H1 (cell line): Measurements from ENCODE around the gene MAGI3. TPM values are rescaled to one million over a fixed set of nuclear protein-coding genes. Genes with fewer than 3 reads are reported as not detected.
"Not testable (repeated sequence)": the region's sequence is repeated elsewhere in the genome, so short reads cannot be mapped to it uniquely, and the experiment has no call there.

Experiments used
- CTCF ChIA-PET: fragments of 300-600 bp; sonication (Branson Sonifier 250); formaldehyde crosslinking; loops from one replicate; lab custom pipeline; 2021; ENCODE audit not compliant: partially characterized antibody; lab: Charles Lee
- POLR2A ChIA-PET: fragments of 300-600 bp; sonication (Branson Sonifier 250); formaldehyde crosslinking; loops from one replicate; lab custom pipeline; 2021; ENCODE audit warnings: inconsistent platforms; ENCODE audit not compliant: partially characterized antibody; lab: Charles Lee
- DNase-seq, 2 experiments: peaks; one replicate each; pipeline versions ENCODE4 v3.0.0 to v3.0.0-alpha.2; 2010 to 2022; ENCODE audit warnings: low spot score in 2 of 2, low read depth in 1 of 2, mixed read lengths in 1 of 2
- FAIRE-seq: peaks from 2 replicates; lab custom pipeline; 2011; peaks lifted over from hg19 to GRCh38; lab: Jason Lieb, UNC
- H2AFZ ChIP-seq: 2 replicates; pipeline ENCODE4 v1.8.1; 2012; ENCODE audit warnings: low read length, inconsistent platforms
- H2AK5ac ChIP-seq: 2 replicates; pipeline ENCODE4 v1.6.1; 2013; ENCODE audit warnings: low read depth, low read length
- H2BK120ac ChIP-seq: replicated peaks from 2 replicates; pipeline ENCODE3; 2013; ENCODE audit warnings: low read depth, low read length, inconsistent platforms
- H2BK12ac ChIP-seq: 2 replicates; pipeline ENCODE4 v1.6.1; 2013; ENCODE audit warnings: low read depth, low read length
- H2BK15ac ChIP-seq: 2 replicates; pipeline ENCODE4 v1.6.1; 2013; ENCODE audit warnings: low read length
- H2BK20ac ChIP-seq: 2 replicates; pipeline ENCODE4 v1.6.1; 2013; ENCODE audit warnings: low read length
- H2BK5ac ChIP-seq: 2 replicates; pipeline ENCODE4 v1.6.1; 2013; ENCODE audit warnings: low read depth, low read length
- H3K14ac ChIP-seq: 2 replicates; pipeline ENCODE4 v1.6.1; 2013; ENCODE audit warnings: inconsistent platforms; ENCODE audit not compliant: insufficient read length
- H3K18ac ChIP-seq: 2 replicates; pipeline ENCODE4 v1.6.1; 2013; ENCODE audit warnings: low read length; ENCODE audit errors: extremely low read depth
- H3K23ac ChIP-seq: 2 replicates; pipeline ENCODE4 v1.6.1; 2013; ENCODE audit warnings: inconsistent platforms; ENCODE audit not compliant: insufficient read length
- H3K23me2 ChIP-seq: 2 replicates; pipeline ENCODE4 v1.6.1; 2013; ENCODE audit warnings: low read depth, low read length
- H3K27ac ChIP-seq: 2 replicates; pipeline ENCODE4 v1.6.1; 2011; ENCODE audit warnings: low read depth, low read length, inconsistent platforms
- H3K27me3 ChIP-seq, 4 experiments: replicated peaks in 1 of 4; 1 replicate in 1 of 4; 2 replicates in 3 of 4; pipeline versions ENCODE4 v1.6.1 to v1.8.1; 2011 to 2013; ENCODE audit warnings: low read length in 3 of 4, mild to moderate bottlenecking in 3 of 4, inconsistent platforms in 2 of 4, mixed read lengths in 2 of 4, moderate library complexity in 1 of 4; ENCODE audit not compliant: control insufficient read depth in 3 of 4, insufficient read depth in 3 of 4; ENCODE audit errors: extremely low read depth in 1 of 4
- H3K36me3 ChIP-seq, 4 experiments: 2 replicates each; pipeline versions ENCODE4 v1.6.1 to v1.8.1; 2011 to 2013; ENCODE audit warnings: mild to moderate bottlenecking in 4 of 4, low read length in 3 of 4, moderate library complexity in 2 of 4, control low read depth in 1 of 4, inconsistent platforms in 1 of 4; ENCODE audit not compliant: insufficient read depth in 4 of 4, control insufficient read depth in 2 of 4
- H3K4ac ChIP-seq: replicated peaks from 2 replicates; pipeline ENCODE3; 2013; ENCODE audit warnings: low read length, low read depth, mixed read lengths, inconsistent platforms; ENCODE audit not compliant: insufficient read length
- H3K4me1 ChIP-seq, 4 experiments: replicated peaks in 1 of 4; 1 replicate in 1 of 4; 2 replicates in 3 of 4; pipeline versions ENCODE4 v1.6.1 to v1.8.1; 2011 to 2013; ENCODE audit warnings: low read length in 3 of 4, inconsistent platforms in 2 of 4, mixed read lengths in 1 of 4; ENCODE audit not compliant: insufficient read depth in 4 of 4, control insufficient read depth in 3 of 4
- H3K4me2 ChIP-seq, 2 experiments: 2 replicates each; pipeline versions ENCODE4 v1.6.1 to v1.8.1; 2011 to 2013; ENCODE audit warnings: low read depth in 2 of 2, low read length in 2 of 2, control low read depth in 1 of 2, inconsistent platforms in 1 of 2, mild to moderate bottlenecking in 1 of 2; ENCODE audit not compliant: insufficient read depth in 1 of 2
- H3K4me3 ChIP-seq, 4 experiments: fragments of 200-600, 300-600 bp in 1 of 4; sonication (generic), shearing (Covaris generic), sonication (Bioruptor Twin) in 1 of 4; 2 replicates each; pipeline versions ENCODE4 v1.5.1 to v1.8.1; 2011 to 2016; ENCODE audit warnings: low read length in 4 of 4, low read depth in 3 of 4, control low read depth in 2 of 4, inconsistent platforms in 2 of 4, mild to moderate bottlenecking in 2 of 4, mixed read lengths in 1 of 4, moderate library complexity in 1 of 4; ENCODE audit not compliant: insufficient read depth in 2 of 4; ENCODE audit errors: extremely low read depth in 1 of 4
- H3K56ac ChIP-seq: replicated peaks from 2 replicates; pipeline ENCODE3; 2013; ENCODE audit warnings: low read depth, mild to moderate bottlenecking, mixed read lengths, low read length, inconsistent platforms; ENCODE audit not compliant: insufficient read length
- H3K79me1 ChIP-seq: 2 replicates; pipeline ENCODE4 v1.6.1; 2013; ENCODE audit warnings: low read depth, low read length, control low read depth
- H3K79me2 ChIP-seq, 2 experiments: 2 replicates each; pipeline versions ENCODE4 v1.6.1 to v1.8.1; 2012 to 2013; ENCODE audit warnings: low read length in 2 of 2, mild to moderate bottlenecking in 2 of 2, inconsistent platforms in 1 of 2; ENCODE audit not compliant: insufficient read depth in 2 of 2, control insufficient read depth in 1 of 2
- H3K9ac ChIP-seq, 4 experiments: replicated peaks in 1 of 4; 1 replicate in 1 of 4; 2 replicates in 3 of 4; pipeline versions ENCODE4 v1.6.1 to v1.8.1; 2011 to 2013; ENCODE audit warnings: low read depth in 3 of 4, low read length in 3 of 4, control low read depth in 2 of 4, mild to moderate bottlenecking in 2 of 4, moderate library complexity in 2 of 4, inconsistent platforms in 1 of 4; ENCODE audit errors: extremely low read depth in 1 of 4
- H3K9me3 ChIP-seq, 2 experiments: 2 replicates each; pipeline versions ENCODE4 v1.6.1 to v1.8.1; 2012 to 2013; ENCODE audit warnings: mild to moderate bottlenecking in 2 of 2, moderate library complexity in 2 of 2, control low read depth in 1 of 2, inconsistent platforms in 1 of 2, low read depth in 1 of 2, low read length in 1 of 2, mixed read lengths in 1 of 2; ENCODE audit not compliant: insufficient read depth in 2 of 2
- H4K20me1 ChIP-seq, 2 experiments: replicated peaks in 1 of 2; 2 replicates each; pipeline versions ENCODE3 to v1.8.1; 2011 to 2013; ENCODE audit warnings: inconsistent platforms in 2 of 2, low read length in 2 of 2, mild to moderate bottlenecking in 1 of 2; ENCODE audit not compliant: insufficient read depth in 2 of 2, control insufficient read depth in 1 of 2
- H4K5ac ChIP-seq: 2 replicates; pipeline ENCODE4 v1.6.1; 2013; ENCODE audit warnings: low read length, low read depth, mixed read lengths, inconsistent platforms; ENCODE audit not compliant: insufficient read length
- H4K8ac ChIP-seq: 2 replicates; pipeline ENCODE4 v1.8.0; 2013; ENCODE audit warnings: mild to moderate bottlenecking, moderate library complexity, low read length, inconsistent platforms; ENCODE audit not compliant: insufficient read depth; ENCODE audit errors: extremely low read depth
- H4K91ac ChIP-seq: replicated peaks from 2 replicates; pipeline ENCODE3; 2013; ENCODE audit warnings: low read length, mixed read lengths, inconsistent platforms; ENCODE audit not compliant: insufficient read length
- polyA plus RNA-seq, 7 experiments: library from polyadenylated mRNA; depleted of rRNA in 3 of 7; stranded (reverse) in 5 of 7; unstranded in 2 of 7; fragments of >200 nt in 5 of 7; fragments of 200-250 nt in 2 of 7; gene quantifications; 1 replicate in 5 of 7; 2 replicates in 1 of 7; 4 replicates in 1 of 7; pipeline versions ENCODE4 v1.2.1 to v1.2.3, GENCODE V29; 2011 to 2013; ENCODE audit warnings: missing spikeins in 2 of 7, mixed read lengths in 2 of 7
- total RNA-seq: library from RNA; stranded (reverse); fragmentation: NEBNext Ultra II Directional; extraction: Animal tissue kit (Norgen Biotek cat#: 25700); gene quantifications from 2 replicates; pipeline ENCODE4 v1.2.1, GENCODE V29; 2021

The MAGI3 gene
- total and polyA plus RNA-seq, 2 of the 8 experiments (the other 6 are each of a cell fraction or from before 2014, with no cell fraction given), result 2.3 to 7.8 TPM

- H3K23ac ChIP-seq, H2BK15ac ChIP-seq, H3K4me1 ChIP-seq, H2AK5ac ChIP-seq, H2BK5ac ChIP-seq, H3K4me2 ChIP-seq, H2BK120ac ChIP-seq, H3K9ac ChIP-seq, H3K9me3 ChIP-seq, H3K79me2 ChIP-seq, FAIRE-seq, H3K27me3 ChIP-seq, H4K5ac ChIP-seq, H3K14ac ChIP-seq, H4K20me1 ChIP-seq, H3K56ac ChIP-seq, H3K23me2 ChIP-seq, H3K4ac ChIP-seq, H2BK20ac ChIP-seq, DNase-seq, H3K36me3 ChIP-seq, H4K8ac ChIP-seq, H3K4me3 ChIP-seq, H2BK12ac ChIP-seq, H3K18ac ChIP-seq, H3K79me1 ChIP-seq, H2AFZ ChIP-seq, POLR2A ChIA-PET, H4K91ac ChIP-seq, H3K27ac ChIP-seq: not testable (repeated sequence)
- CTCF ChIA-PET, result interaction anchor here (1.0 kb wide), 1 partner anchor 276 kb away, joined by 3 read pairs; no protein-coding TSS in a partner anchor
Observed at GRCh38 chr1:113416071-113416470, 25.8 kb downstream of the MAGI3 start.
